H9 (cell line): ENCODE data around the gene PKMYT1. TPM values are rescaled to one million over a fixed set of nuclear protein-coding genes. Genes with fewer than 3 reads are reported as not detected.
A peak's percentile ranks its signal among the peaks of the same experiment; 100 is the strongest.

Source experiments
- DNase-seq: peaks from one replicate; pipeline ENCODE4 v3.0.0-alpha.2; 2017
- H2AFZ ChIP-seq: one replicate; pipeline ENCODE4 v1.6.1; 2013; ENCODE audit warnings: mild to moderate bottlenecking, low read length, control low read depth, moderate library complexity
- H2AK5ac ChIP-seq: 2 replicates; pipeline ENCODE4 v1.6.1; 2013; ENCODE audit warnings: low read length, control low read depth, mixed read lengths; ENCODE audit not compliant: insufficient read length
- H2BK120ac ChIP-seq: one replicate; pipeline ENCODE4 v1.6.1; 2013; ENCODE audit warnings: low read depth, mild to moderate bottlenecking, low read length, control low read depth, inconsistent platforms; ENCODE audit not compliant: poor library complexity, severe bottlenecking
- H2BK12ac ChIP-seq: 2 replicates; pipeline ENCODE4 v1.6.1; 2013; ENCODE audit warnings: low read length, control low read depth, mixed read lengths, low read depth; ENCODE audit not compliant: insufficient read length
- H2BK15ac ChIP-seq: 2 replicates; pipeline ENCODE4 v1.6.1; 2013; ENCODE audit warnings: low read depth, low read length, control low read depth
- H2BK20ac ChIP-seq: one replicate; pipeline ENCODE4 v1.6.1; 2013; ENCODE audit warnings: low read depth, mild to moderate bottlenecking, low read length, control low read depth, inconsistent platforms; ENCODE audit not compliant: poor library complexity, severe bottlenecking
- H2BK5ac ChIP-seq: 2 replicates; pipeline ENCODE4 v1.6.1; 2013; ENCODE audit warnings: low read length, control low read depth, mixed read lengths; ENCODE audit not compliant: insufficient read length
- H3K14ac ChIP-seq: 2 replicates; pipeline ENCODE4 v1.6.1; 2013; ENCODE audit warnings: low read length, control low read depth; ENCODE audit not compliant: insufficient read depth
- H3K18ac ChIP-seq: 2 replicates; pipeline ENCODE4 v1.6.1; 2013; ENCODE audit warnings: low read depth, mild to moderate bottlenecking, mixed read lengths, low read length, control low read depth; ENCODE audit not compliant: insufficient read length
- H3K23ac ChIP-seq: 2 replicates; pipeline ENCODE4 v1.6.1; 2013; ENCODE audit warnings: low read length, control low read depth, mixed read lengths, low read depth; ENCODE audit not compliant: insufficient read length
- H3K23me2 ChIP-seq: 2 replicates; pipeline ENCODE4 v1.6.1; 2013; ENCODE audit warnings: low read depth, mild to moderate bottlenecking, mixed read lengths, low read length, control low read depth; ENCODE audit not compliant: insufficient read length, poor library complexity, severe bottlenecking
- H3K27ac ChIP-seq: 2 replicates; pipeline ENCODE4 v1.5.1; 2013; ENCODE audit warnings: low read length, control low read depth, mixed read lengths, low read depth; ENCODE audit not compliant: insufficient read length
- H3K27me3 ChIP-seq: 2 replicates; pipeline ENCODE4 v1.6.1; 2013; ENCODE audit warnings: low read length, control low read depth, inconsistent platforms; ENCODE audit not compliant: insufficient read depth
- H3K4ac ChIP-seq: 2 replicates; pipeline ENCODE4 v1.6.1; 2013; ENCODE audit warnings: low read depth, mild to moderate bottlenecking, control low read depth, inconsistent platforms, low read length, moderate library complexity
- H3K4me1 ChIP-seq: 2 replicates; pipeline ENCODE4 v1.6.1; 2013; ENCODE audit warnings: low read length, control low read depth, inconsistent platforms; ENCODE audit not compliant: insufficient read depth
- H3K4me2 ChIP-seq: 2 replicates; pipeline ENCODE4 v1.6.1; 2013; ENCODE audit warnings: low read length, control low read depth, mixed read lengths; ENCODE audit not compliant: insufficient read length, insufficient read depth
- H3K56ac ChIP-seq: 2 replicates; pipeline ENCODE4 v1.6.1; 2013; ENCODE audit warnings: low read depth, mild to moderate bottlenecking, mixed read lengths, low read length, control low read depth; ENCODE audit not compliant: insufficient read length
- H3K79me1 ChIP-seq: 2 replicates; pipeline ENCODE4 v1.6.1; 2013; ENCODE audit warnings: low read depth, mild to moderate bottlenecking, moderate library complexity, low read length, control low read depth, inconsistent platforms; ENCODE audit not compliant: insufficient read depth, poor library complexity, severe bottlenecking
- H3K79me2 ChIP-seq: 2 replicates; pipeline ENCODE4 v1.6.1; 2013; ENCODE audit warnings: low read length, control low read depth, inconsistent platforms; ENCODE audit not compliant: insufficient read depth
- H3K9ac ChIP-seq: 2 replicates; pipeline ENCODE4 v1.6.1; 2013; ENCODE audit warnings: low read length, control low read depth, mixed read lengths; ENCODE audit not compliant: insufficient read length; ENCODE audit errors: extremely low read depth
- H3K9me3 ChIP-seq: one replicate; pipeline ENCODE4 v1.6.1; 2013; ENCODE audit warnings: low read depth, low read length, inconsistent platforms; ENCODE audit not compliant: control insufficient read depth
- H3T11ph ChIP-seq: one replicate; pipeline ENCODE4 v1.6.1; 2013; ENCODE audit warnings: mild to moderate bottlenecking, low read length, control low read depth, inconsistent platforms
- H4K20me1 ChIP-seq: one replicate; pipeline ENCODE4 v1.6.1; 2013; ENCODE audit not compliant: control insufficient read depth, insufficient read length, insufficient read depth
- H4K5ac ChIP-seq: 2 replicates; pipeline ENCODE4 v1.6.1; 2013; ENCODE audit warnings: low read depth, mild to moderate bottlenecking, mixed read lengths, low read length, control low read depth; ENCODE audit not compliant: insufficient read length
- H4K8ac ChIP-seq: replicated peaks from 2 replicates; pipeline ENCODE4 v1.6.1; 2013; ENCODE audit warnings: low read length, control low read depth, mixed read lengths, low read depth; ENCODE audit not compliant: insufficient read length
- H4K91ac ChIP-seq: 2 replicates; pipeline ENCODE4 v1.6.1; 2013; ENCODE audit warnings: low read depth, mild to moderate bottlenecking, moderate library complexity, mixed read lengths, low read length, control low read depth; ENCODE audit not compliant: insufficient read length
- H3K27ac Mint-ChIP-seq, 3 experiments: 2 replicates in 2 of 3; 3 replicates in 1 of 3; pipeline ENCODE4 v1.8.0; 2020 to 2021; ENCODE audit warnings: mixed read lengths in 3 of 3, mild to moderate bottlenecking in 1 of 3, moderate library complexity in 1 of 3
- H3K27me3 Mint-ChIP-seq: 2 replicates; pipeline ENCODE4 v1.8.0; 2021; ENCODE audit warnings: low read depth, mild to moderate bottlenecking, moderate library complexity, mixed read lengths
- H3K36me3 Mint-ChIP-seq, 3 experiments: 2 replicates in 2 of 3; 3 replicates in 1 of 3; pipeline ENCODE4 v1.8.0; 2020 to 2021; ENCODE audit warnings: low read depth in 3 of 3, mixed read lengths in 3 of 3; ENCODE audit not compliant: insufficient read depth in 1 of 3
- H3K4me1 Mint-ChIP-seq, 2 experiments: 2 replicates each; pipeline ENCODE4 v1.8.0; 2020; ENCODE audit warnings: mixed read lengths in 2 of 2
- H3K4me3 Mint-ChIP-seq, 2 experiments: 2 replicates in 1 of 2; 3 replicates in 1 of 2; pipeline ENCODE4 v1.8.0; 2020 to 2021; ENCODE audit warnings: mild to moderate bottlenecking in 2 of 2, mixed read lengths in 2 of 2, moderate library complexity in 1 of 2
- H3K9me3 Mint-ChIP-seq, 2 experiments: 2 replicates in 1 of 2; 3 replicates in 1 of 2; pipeline ENCODE4 v1.8.0; 2020; ENCODE audit warnings: mild to moderate bottlenecking in 2 of 2, mixed read lengths in 2 of 2, moderate library complexity in 1 of 2
- WGBS: extraction: QIAGEN DNeasy Blood & Tissue Kit; methylation state at CpG from one replicate; pipeline ENCODE4 v1.1.7; 2013; ENCODE audit warnings: missing lambda C conversion rate, low lambda C conversion rate, mixed read lengths; ENCODE audit not compliant: insufficient read length; ENCODE audit errors: extremely low coverage; 5-methylcytosine and 5-hydroxymethylcytosine counted together
- total RNA-seq: library from RNA; stranded (reverse); gene quantifications from 2 replicates; pipeline ENCODE4 v1.2.1, GENCODE V29; 2021
- TF ChIP-seq, protein P1 (sequence below): fragments of 200-600 bp; sonication (generic); conservative IDR thresholded peaks from 3 replicates; pipeline ENCODE4 v1.8.0; 2021; ENCODE audit warnings: antibody characterized with exemption, mild to moderate bottlenecking

PKMYT1 gene
- total RNA-seq, 1 experiment from 2014 or later = 114 TPM

DNA sequence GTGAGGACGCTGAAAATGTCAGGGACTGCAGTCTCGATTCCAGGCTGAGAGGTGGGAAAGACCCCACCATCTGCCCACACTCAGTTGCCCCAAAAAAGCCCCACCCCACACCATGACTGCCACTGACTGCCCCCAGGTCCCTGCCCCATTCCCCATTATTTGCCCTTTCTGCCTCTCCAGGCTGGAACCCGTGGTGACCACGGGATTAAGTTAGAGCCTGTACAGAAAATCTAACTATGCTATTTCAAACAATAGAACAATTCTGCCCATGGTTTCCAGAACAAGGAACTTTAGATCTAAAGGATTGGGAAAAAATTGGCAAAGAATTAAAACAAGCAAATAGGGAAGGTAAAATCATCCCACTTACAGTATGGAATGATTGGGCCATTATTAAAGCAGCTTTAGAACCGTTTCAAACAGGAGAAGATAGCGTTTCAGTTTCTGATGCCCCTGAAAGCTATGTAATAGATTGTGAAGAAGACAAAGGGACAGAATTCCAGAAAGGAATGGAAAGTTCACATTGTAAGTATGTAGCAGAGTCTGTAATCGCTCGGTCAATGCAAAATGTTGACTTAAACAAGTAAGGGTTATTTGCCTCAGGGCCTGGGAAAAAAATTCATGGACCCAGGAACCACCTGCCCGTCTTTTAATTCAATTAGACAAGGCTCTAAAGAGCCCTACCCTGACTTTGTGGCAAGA lies 54.1 kb downstream of the PKMYT1 start:
- Histone ChIP-seq H3K79me2 (no peaks in the 10 kb centered on the region), H4K8ac (no peak overlapping the region), H3K27me3 (no peaks in the 10 kb centered on the region), H2BK120ac (no peak overlapping the region), H3K9ac (peak overlapping the region; percentile 39), H2AK5ac (no peak overlapping the region), H3K4me2 (peak overlapping the region; percentile 45), H2BK20ac (no peak overlapping the region), H2BK12ac (no peak overlapping the region), H3K4ac (no peak overlapping the region), H2BK15ac (no peak overlapping the region), H2AFZ (no peak overlapping the region), H3K23me2 (peaks cover 5% of the 10 kb centered on the region), H2BK5ac (no peak overlapping the region), H3T11ph (no peak overlapping the region), H3K4me1 (no peaks in the 10 kb centered on the region), H4K5ac (no peak overlapping the region), H3K18ac (no peak overlapping the region), H4K20me1 (no peaks in the 10 kb centered on the region), H3K27ac (no peak overlapping the region), H3K56ac (no peak overlapping the region), H3K9me3 (no peaks in the 10 kb centered on the region), H3K79me1 (no peaks in the 10 kb centered on the region), H3K14ac (no peak overlapping the region), H4K91ac (no peak overlapping the region), H3K23ac (no peak overlapping the region)
- Mint-ChIP-seq H3K9me3 (peaks cover 10 to 11% of the 10 kb centered on the region in 2 experiments), H3K4me3 (peak overlapping the region in 1 of 2 experiments; percentile 55; a peak in 3 of 5 replicates), H3K27ac (peak overlapping the region in 1 of 3 experiments; percentile 70; a peak in 1 of 7 replicates), H3K27me3 (peaks cover 6% of the 10 kb centered on the region), H3K36me3 (peaks cover 10 to 15% (median 14%) of the 10 kb centered on the region in 3 experiments), H3K4me1 (peaks cover 28 to 30% of the 10 kb centered on the region in 2 experiments)
- TF ChIP-seq, protein P1, sequence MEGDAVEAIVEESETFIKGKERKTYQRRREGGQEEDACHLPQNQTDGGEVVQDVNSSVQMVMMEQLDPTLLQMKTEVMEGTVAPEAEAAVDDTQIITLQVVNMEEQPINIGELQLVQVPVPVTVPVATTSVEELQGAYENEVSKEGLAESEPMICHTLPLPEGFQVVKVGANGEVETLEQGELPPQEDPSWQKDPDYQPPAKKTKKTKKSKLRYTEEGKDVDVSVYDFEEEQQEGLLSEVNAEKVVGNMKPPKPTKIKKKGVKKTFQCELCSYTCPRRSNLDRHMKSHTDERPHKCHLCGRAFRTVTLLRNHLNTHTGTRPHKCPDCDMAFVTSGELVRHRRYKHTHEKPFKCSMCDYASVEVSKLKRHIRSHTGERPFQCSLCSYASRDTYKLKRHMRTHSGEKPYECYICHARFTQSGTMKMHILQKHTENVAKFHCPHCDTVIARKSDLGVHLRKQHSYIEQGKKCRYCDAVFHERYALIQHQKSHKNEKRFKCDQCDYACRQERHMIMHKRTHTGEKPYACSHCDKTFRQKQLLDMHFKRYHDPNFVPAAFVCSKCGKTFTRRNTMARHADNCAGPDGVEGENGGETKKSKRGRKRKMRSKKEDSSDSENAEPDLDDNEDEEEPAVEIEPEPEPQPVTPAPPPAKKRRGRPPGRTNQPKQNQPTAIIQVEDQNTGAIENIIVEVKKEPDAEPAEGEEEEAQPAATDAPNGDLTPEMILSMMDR = no peak
- no peak for DNase-seq
- no CpG with 5 or more reads among the region's 9 CpGs for WGBS
